Uterus (tissue), 2 donors: ENCODE results near the gene ANAPC4.

ENCODE experiments used
- POLR2A ChIP-seq, 2 donors: fragments of 450-650 bp; IDR thresholded peaks; one replicate each; pipeline ENCODE4 v1.6.1; 2016; ENCODE audit warnings: antibody characterized with exemption in 2 of 2, mild to moderate bottlenecking in 1 of 2, moderate library complexity in 1 of 2
- TF ChIP-seq, protein P1 (sequence below), 4 experiments: fragments of 200-600 bp in 2 of 4; fragments of 450-650 bp in 2 of 4; sonication (generic) in 2 of 4; IDR thresholded peaks; one replicate each; pipeline ENCODE4 v1.5.1; 2016 to 2019; ENCODE audit warnings: antibody characterized with exemption in 4 of 4, mild to moderate bottlenecking in 2 of 4, moderate library complexity in 1 of 4

DNA sequence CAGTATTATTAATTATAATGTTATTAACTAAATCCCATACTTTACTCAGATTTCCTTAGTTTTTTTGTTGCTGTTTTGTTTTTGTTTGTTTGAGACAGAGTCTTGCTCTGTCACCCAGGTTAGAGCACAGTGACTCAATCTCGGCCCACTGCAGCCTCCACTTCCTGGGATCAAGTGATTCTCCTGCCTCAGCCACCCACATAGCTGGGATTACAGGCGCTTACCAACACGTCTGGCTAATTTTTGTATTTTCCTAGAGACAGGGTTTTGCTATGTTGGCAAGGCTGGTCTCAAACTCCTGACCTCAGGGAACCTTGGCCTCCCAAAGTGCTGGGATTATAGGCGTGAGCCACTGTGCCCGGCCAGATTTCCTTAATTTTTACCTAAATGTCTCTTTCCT, 72.2 kb downstream of the ANAPC4 start:
- TF ChIP-seq, protein P1, sequence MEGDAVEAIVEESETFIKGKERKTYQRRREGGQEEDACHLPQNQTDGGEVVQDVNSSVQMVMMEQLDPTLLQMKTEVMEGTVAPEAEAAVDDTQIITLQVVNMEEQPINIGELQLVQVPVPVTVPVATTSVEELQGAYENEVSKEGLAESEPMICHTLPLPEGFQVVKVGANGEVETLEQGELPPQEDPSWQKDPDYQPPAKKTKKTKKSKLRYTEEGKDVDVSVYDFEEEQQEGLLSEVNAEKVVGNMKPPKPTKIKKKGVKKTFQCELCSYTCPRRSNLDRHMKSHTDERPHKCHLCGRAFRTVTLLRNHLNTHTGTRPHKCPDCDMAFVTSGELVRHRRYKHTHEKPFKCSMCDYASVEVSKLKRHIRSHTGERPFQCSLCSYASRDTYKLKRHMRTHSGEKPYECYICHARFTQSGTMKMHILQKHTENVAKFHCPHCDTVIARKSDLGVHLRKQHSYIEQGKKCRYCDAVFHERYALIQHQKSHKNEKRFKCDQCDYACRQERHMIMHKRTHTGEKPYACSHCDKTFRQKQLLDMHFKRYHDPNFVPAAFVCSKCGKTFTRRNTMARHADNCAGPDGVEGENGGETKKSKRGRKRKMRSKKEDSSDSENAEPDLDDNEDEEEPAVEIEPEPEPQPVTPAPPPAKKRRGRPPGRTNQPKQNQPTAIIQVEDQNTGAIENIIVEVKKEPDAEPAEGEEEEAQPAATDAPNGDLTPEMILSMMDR (IDR thresholded peaks at IDR 0.05) = no peak
- TF ChIP-seq POLR2A (IDR thresholded peaks at IDR 0.05) = no peak
